Neural cell (in vitro differentiated cells): Measurements from ENCODE around the gene SGCD. TPM values are rescaled to one million over a fixed set of nuclear protein-coding genes. Genes with fewer than 3 reads are reported as not detected.

Experiments used
- H2AFZ ChIP-seq: fragments of 200-600, 300-800 bp; sonication (generic), shearing (Covaris generic); 2 replicates; pipeline ENCODE4 v1.6.0; 2014; ENCODE audit warnings: low read depth, mild to moderate bottlenecking, antibody characterized with exemption, low read length, moderate library complexity
- H3F3A ChIP-seq: fragments of 200-600 bp; shearing (Covaris generic); 2 replicates; pipeline ENCODE4 v1.6.1; 2016; ENCODE audit warnings: mild to moderate bottlenecking, moderate library complexity, mixed read lengths, antibody characterized with exemption, low read length; ENCODE audit not compliant: insufficient read depth, poor library complexity, severe bottlenecking
- H3K27ac ChIP-seq: fragments of 200-600, 300-800 bp; sonication (generic), shearing (Covaris generic); 2 replicates; pipeline ENCODE4 v1.5.1; 2014; ENCODE audit warnings: mild to moderate bottlenecking, low read length, moderate library complexity
- H3K27me3 ChIP-seq: fragments of 300-800, 200-600 bp; sonication (generic), shearing (Covaris generic); 2 replicates; pipeline ENCODE4 v1.6.0; 2014; ENCODE audit warnings: mild to moderate bottlenecking, low read depth, low read length, moderate library complexity; ENCODE audit not compliant: insufficient read depth
- H3K36me3 ChIP-seq: fragments of 300-800, 200-600 bp; sonication (generic), shearing (Covaris generic); 2 replicates; pipeline ENCODE4 v1.5.1; 2014; ENCODE audit warnings: mild to moderate bottlenecking, antibody characterized with exemption, low read length, moderate library complexity; ENCODE audit not compliant: insufficient read depth
- H3K4me2 ChIP-seq: fragments of 300-800, 200-600 bp; sonication (generic), shearing (Covaris generic); 2 replicates; pipeline ENCODE4 v1.6.0; 2014; ENCODE audit warnings: mild to moderate bottlenecking, low read length
- H3K4me3 ChIP-seq: fragments of 300-800, 200-600 bp; sonication (generic), shearing (Covaris generic); 2 replicates; pipeline ENCODE4 v1.5.1; 2014; ENCODE audit warnings: mild to moderate bottlenecking, low read length, moderate library complexity
- H3K79me2 ChIP-seq: fragments of 200-600 bp; shearing (Covaris generic); replicated peaks from 2 replicates; pipeline ENCODE4 v1.6.0; 2014; ENCODE audit warnings: mild to moderate bottlenecking, low read length, moderate library complexity; ENCODE audit not compliant: insufficient read depth
- H3K9ac ChIP-seq: fragments of 300-800, 200-600 bp; sonication (generic), shearing (Covaris generic); 2 replicates; pipeline ENCODE4 v1.6.1; 2016; ENCODE audit warnings: mild to moderate bottlenecking, low read length, mixed read lengths
- H3K9me2 ChIP-seq: fragments of 200-600 bp; shearing (Covaris generic); 2 replicates; pipeline ENCODE4 v1.6.1; 2016; ENCODE audit warnings: mild to moderate bottlenecking, low read length, mixed read lengths; ENCODE audit not compliant: insufficient read depth
- H3K9me3 ChIP-seq: fragments of 200-600, 300-800 bp; sonication (generic), shearing (Covaris generic); 2 replicates; pipeline ENCODE4 v1.6.1; 2016; ENCODE audit warnings: mild to moderate bottlenecking, mixed run types, low read length, moderate library complexity, mixed read lengths
- H4K20me1 ChIP-seq: fragments of 200-600 bp; shearing (Covaris generic); 2 replicates; pipeline ENCODE4 v1.6.1; 2016; ENCODE audit warnings: mild to moderate bottlenecking, mixed run types; ENCODE audit not compliant: insufficient read depth
- EP300 ChIP-seq: fragments of 450-650 bp; conservative IDR thresholded peaks from 2 replicates; pipeline ENCODE4 v1.6.1; 2014; ENCODE audit warnings: antibody characterized with exemption, mild to moderate bottlenecking, moderate library complexity; ENCODE audit not compliant: poor library complexity, severe bottlenecking
- EZH2 ChIP-seq: fragments of 200-600, 300-800 bp; shearing (Covaris generic), sonication (generic); IDR thresholded peaks from 2 replicates; pipeline ENCODE4 v1.6.1; 2014; ENCODE audit warnings: antibody characterized with exemption, low read length, borderline replicate concordance, mild to moderate bottlenecking; ENCODE audit not compliant: insufficient read depth, poor library complexity, severe bottlenecking
- MXI1 ChIP-seq: fragments of 450-650 bp; conservative IDR thresholded peaks from 2 replicates; pipeline ENCODE4 v1.6.1; 2014; ENCODE audit warnings: antibody characterized with exemption, mild to moderate bottlenecking; ENCODE audit not compliant: poor library complexity, severe bottlenecking
- POLR2AphosphoS5 ChIP-seq: IDR thresholded peaks from 2 replicates; pipeline ENCODE4 v1.6.1; 2012
- RAD21 ChIP-seq: fragments of 450-650 bp; conservative IDR thresholded peaks from 2 replicates; pipeline ENCODE4 v1.6.1; 2014; ENCODE audit warnings: antibody characterized with exemption, mild to moderate bottlenecking, moderate library complexity
- SMC3 ChIP-seq: fragments of 450-650 bp; conservative IDR thresholded peaks from 2 replicates; pipeline ENCODE4 v1.6.1; 2014; ENCODE audit warnings: antibody characterized with exemption, mild to moderate bottlenecking, moderate library complexity; ENCODE audit not compliant: poor library complexity
- TAF1 ChIP-seq: IDR thresholded peaks from 2 replicates; pipeline ENCODE4 v1.6.1; 2012; ENCODE audit warnings: low read depth
- polyA plus RNA-seq: library from polyadenylated mRNA; depleted of rRNA; stranded (reverse); fragments of >200 nt; gene quantifications from 2 replicates; pipeline ENCODE4 v1.2.3, GENCODE V29; 2014
- TF ChIP-seq, protein P1 (sequence below): IDR thresholded peaks from 2 replicates; pipeline ENCODE4 v1.6.1; 2012; ENCODE audit warnings: borderline replicate concordance
- TF ChIP-seq, protein P2 (sequence below): fragments of 450-650 bp; IDR thresholded peaks from 2 replicates; pipeline ENCODE4 v1.5.1; 2014; ENCODE audit warnings: antibody characterized with exemption, mild to moderate bottlenecking, moderate library complexity; ENCODE audit not compliant: poor library complexity, severe bottlenecking

SGCD gene
- polyA plus RNA-seq, 1 donor from 2014 or later, result 3.4 TPM

DNA sequence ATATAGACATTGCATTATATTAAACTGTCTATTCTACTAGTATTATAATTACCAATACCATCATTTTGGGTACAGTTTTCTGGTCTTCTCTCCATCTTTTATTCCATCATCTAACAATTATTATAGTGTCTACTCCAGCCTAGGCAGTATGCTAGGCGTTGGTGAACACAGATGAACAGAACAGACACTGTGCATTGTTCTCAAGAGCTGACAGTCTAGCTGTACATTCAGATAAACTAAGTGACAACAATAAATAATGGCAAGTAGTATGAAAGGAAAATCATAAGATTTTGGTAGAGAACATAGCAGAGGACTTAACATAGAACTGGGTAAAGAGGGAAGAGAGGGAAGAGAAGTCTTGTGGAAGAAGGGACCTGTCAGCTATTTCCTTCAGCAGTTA is 12.5 kb upstream of the SGCD start:
- no peaks in the 10 kb centered on the region for H3K9me2 ChIP-seq
- H3K4me2 ChIP-seq, result no peak overlapping the region
- H3K27me3 ChIP-seq, result no peaks in the 10 kb centered on the region
- no peaks in the 10 kb centered on the region for H3K9me3 ChIP-seq
- no peaks in the 10 kb centered on the region for H3F3A ChIP-seq
- no peaks in the 10 kb centered on the region for H3K36me3 ChIP-seq
- no peaks in the 10 kb centered on the region for H3K79me2 ChIP-seq
- H3K4me3 ChIP-seq, result no peak overlapping the region
- H3K9ac ChIP-seq, result no peak overlapping the region
- H4K20me1 ChIP-seq, result no peaks in the 10 kb centered on the region
- no peak for TF ChIP-seq RAD21
- no peak for TF ChIP-seq EZH2
- TF ChIP-seq MXI1, result no peak
- TF ChIP-seq, protein P1, sequence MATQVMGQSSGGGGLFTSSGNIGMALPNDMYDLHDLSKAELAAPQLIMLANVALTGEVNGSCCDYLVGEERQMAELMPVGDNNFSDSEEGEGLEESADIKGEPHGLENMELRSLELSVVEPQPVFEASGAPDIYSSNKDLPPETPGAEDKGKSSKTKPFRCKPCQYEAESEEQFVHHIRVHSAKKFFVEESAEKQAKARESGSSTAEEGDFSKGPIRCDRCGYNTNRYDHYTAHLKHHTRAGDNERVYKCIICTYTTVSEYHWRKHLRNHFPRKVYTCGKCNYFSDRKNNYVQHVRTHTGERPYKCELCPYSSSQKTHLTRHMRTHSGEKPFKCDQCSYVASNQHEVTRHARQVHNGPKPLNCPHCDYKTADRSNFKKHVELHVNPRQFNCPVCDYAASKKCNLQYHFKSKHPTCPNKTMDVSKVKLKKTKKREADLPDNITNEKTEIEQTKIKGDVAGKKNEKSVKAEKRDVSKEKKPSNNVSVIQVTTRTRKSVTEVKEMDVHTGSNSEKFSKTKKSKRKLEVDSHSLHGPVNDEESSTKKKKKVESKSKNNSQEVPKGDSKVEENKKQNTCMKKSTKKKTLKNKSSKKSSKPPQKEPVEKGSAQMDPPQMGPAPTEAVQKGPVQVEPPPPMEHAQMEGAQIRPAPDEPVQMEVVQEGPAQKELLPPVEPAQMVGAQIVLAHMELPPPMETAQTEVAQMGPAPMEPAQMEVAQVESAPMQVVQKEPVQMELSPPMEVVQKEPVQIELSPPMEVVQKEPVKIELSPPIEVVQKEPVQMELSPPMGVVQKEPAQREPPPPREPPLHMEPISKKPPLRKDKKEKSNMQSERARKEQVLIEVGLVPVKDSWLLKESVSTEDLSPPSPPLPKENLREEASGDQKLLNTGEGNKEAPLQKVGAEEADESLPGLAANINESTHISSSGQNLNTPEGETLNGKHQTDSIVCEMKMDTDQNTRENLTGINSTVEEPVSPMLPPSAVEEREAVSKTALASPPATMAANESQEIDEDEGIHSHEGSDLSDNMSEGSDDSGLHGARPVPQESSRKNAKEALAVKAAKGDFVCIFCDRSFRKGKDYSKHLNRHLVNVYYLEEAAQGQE, result no peak
- no peak for TF ChIP-seq SMC3
- no peak for TF ChIP-seq EP300
- no peak for TF ChIP-seq POLR2AphosphoS5
- TF ChIP-seq, protein P2, sequence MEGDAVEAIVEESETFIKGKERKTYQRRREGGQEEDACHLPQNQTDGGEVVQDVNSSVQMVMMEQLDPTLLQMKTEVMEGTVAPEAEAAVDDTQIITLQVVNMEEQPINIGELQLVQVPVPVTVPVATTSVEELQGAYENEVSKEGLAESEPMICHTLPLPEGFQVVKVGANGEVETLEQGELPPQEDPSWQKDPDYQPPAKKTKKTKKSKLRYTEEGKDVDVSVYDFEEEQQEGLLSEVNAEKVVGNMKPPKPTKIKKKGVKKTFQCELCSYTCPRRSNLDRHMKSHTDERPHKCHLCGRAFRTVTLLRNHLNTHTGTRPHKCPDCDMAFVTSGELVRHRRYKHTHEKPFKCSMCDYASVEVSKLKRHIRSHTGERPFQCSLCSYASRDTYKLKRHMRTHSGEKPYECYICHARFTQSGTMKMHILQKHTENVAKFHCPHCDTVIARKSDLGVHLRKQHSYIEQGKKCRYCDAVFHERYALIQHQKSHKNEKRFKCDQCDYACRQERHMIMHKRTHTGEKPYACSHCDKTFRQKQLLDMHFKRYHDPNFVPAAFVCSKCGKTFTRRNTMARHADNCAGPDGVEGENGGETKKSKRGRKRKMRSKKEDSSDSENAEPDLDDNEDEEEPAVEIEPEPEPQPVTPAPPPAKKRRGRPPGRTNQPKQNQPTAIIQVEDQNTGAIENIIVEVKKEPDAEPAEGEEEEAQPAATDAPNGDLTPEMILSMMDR, result no peak
- no peak for TF ChIP-seq TAF1
- H3K27ac ChIP-seq, result no peak overlapping the region
- no peak overlapping the region for H2AFZ ChIP-seq

GRCh38 chr5:156322666-156323065 is 4.3 kb upstream of the SGCD start:
- Histone ChIP-seq H3K79me2 (no peaks in the 10 kb centered on the region), H3K4me3 (no peak overlapping the region), H3K9me2 (no peaks in the 10 kb centered on the region), H3K27ac (no peak overlapping the region), H3K9ac (no peak overlapping the region), H3K27me3 (no peaks in the 10 kb centered on the region), H3F3A (no peaks in the 10 kb centered on the region), H4K20me1 (no peaks in the 10 kb centered on the region), H3K36me3 (no peaks in the 10 kb centered on the region), H2AFZ (no peak overlapping the region), H3K4me2 (no peak overlapping the region), H3K9me3 (no peaks in the 10 kb centered on the region)
- TF ChIP-seq EP300 (no peak), EZH2 (no peak), POLR2AphosphoS5 (no peak), MXI1 (no peak), RAD21 (no peak), TAF1 (no peak), SMC3 (no peak)
- TF ChIP-seq, protein P1, result no peak
- TF ChIP-seq, protein P2, result no peak
